OCI-LY1 (cell line): ENCODE data around the gene ETV5.

ENCODE experiments used
- CTCF ChIP-seq: fragments of 200-600 bp; sonication (generic), shearing (Covaris generic); IDR thresholded peaks from 2 replicates; pipeline ENCODE4 v1.5.1; 2017; ENCODE audit warnings: mild to moderate bottlenecking, antibody characterized with exemption, low read length, moderate library complexity, mixed read lengths
- EZH2 ChIP-seq: fragments of 200-600 bp; sonication (generic), shearing (Covaris generic); IDR thresholded peaks from 2 replicates; pipeline ENCODE4 v1.8.0; 2017; ENCODE audit warnings: borderline replicate concordance, mixed run types, mild to moderate bottlenecking, antibody characterized with exemption, low read length, moderate library complexity, mixed read lengths

GRCh38 chr3:186052096-186052840 is 56.6 kb downstream of the ETV5 start:
- no peak for TF ChIP-seq CTCF
- TF ChIP-seq EZH2 = no peak
